GM10248 (cell line): ENCODE data around the gene PIP5K1B.

Source experiments
- CTCF ChIA-PET: fragments of 300-600 bp; sonication (Branson Sonifier 250); formaldehyde crosslinking; extraction: SDS; loops from one replicate; lab custom pipeline; 2021; ENCODE audit warnings: antibody characterized with exemption; lab: Yijun Ruan, JAX
- POLR2A ChIA-PET: fragments of 350-650 bp; sonication (Branson Sonifier 250); formaldehyde crosslinking; extraction: SDS; loops from one replicate; lab custom pipeline; 2020; ENCODE audit warnings: antibody characterized with exemption; lab: Yijun Ruan, JAX
- DNase-seq: peaks from one replicate; pipeline ENCODE4 v3.0.0; 2012; ENCODE audit errors: extremely low spot score
- TF ChIP-seq, protein P1 (sequence below): IDR thresholded peaks from 2 replicates; pipeline ENCODE4 v1.5.1; 2012; ENCODE audit warnings: mild to moderate bottlenecking, low read depth; ENCODE audit errors: extremely low read depth, missing control alignments, control extremely low read depth

Gene PIP5K1B

DNA sequence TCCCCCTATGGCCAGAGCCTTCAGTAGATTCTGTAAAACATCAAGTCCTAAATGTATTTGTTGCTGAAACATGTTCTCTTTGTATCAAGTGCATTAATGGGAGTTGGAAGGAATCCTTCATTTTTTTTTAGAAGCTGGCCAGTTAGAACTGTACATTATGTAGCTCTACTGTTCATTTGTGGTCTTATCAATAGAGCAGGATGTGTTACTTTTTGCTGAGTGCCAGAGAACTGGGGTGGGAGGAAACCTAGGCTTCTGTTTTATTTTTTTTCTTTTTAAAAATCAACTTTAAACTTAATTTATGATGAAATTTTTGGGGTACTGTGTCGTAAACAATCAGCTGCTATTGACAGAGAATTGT lies 5.1 kb downstream of the PIP5K1B start:
- CTCF ChIA-PET: no interaction called here
- DNase-seq: no peak
- POLR2A ChIA-PET: no interaction called here
- TF ChIP-seq, protein P1, sequence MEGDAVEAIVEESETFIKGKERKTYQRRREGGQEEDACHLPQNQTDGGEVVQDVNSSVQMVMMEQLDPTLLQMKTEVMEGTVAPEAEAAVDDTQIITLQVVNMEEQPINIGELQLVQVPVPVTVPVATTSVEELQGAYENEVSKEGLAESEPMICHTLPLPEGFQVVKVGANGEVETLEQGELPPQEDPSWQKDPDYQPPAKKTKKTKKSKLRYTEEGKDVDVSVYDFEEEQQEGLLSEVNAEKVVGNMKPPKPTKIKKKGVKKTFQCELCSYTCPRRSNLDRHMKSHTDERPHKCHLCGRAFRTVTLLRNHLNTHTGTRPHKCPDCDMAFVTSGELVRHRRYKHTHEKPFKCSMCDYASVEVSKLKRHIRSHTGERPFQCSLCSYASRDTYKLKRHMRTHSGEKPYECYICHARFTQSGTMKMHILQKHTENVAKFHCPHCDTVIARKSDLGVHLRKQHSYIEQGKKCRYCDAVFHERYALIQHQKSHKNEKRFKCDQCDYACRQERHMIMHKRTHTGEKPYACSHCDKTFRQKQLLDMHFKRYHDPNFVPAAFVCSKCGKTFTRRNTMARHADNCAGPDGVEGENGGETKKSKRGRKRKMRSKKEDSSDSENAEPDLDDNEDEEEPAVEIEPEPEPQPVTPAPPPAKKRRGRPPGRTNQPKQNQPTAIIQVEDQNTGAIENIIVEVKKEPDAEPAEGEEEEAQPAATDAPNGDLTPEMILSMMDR: no peak

DNA sequence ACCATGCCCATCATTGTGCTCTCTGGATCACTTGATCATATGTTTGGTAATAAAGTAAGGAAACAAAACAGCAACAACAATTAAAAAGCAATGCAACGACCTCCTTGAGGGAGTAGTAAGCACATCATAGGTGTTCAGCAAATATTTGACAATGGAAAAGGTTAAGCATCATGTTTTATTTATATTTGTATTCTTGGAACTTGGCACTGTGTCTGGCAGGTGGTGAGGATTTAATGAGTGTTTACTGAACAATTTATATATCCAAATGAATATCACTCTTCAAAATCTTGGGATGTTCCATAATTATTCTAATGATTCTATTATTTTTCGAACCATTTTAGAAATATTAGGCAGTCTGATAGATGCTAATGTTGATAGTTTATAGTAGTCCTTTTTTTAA lies 6.2 kb downstream of the PIP5K1B start:
- ChIA-PET CTCF (interaction anchor here (1.2 kb wide), 1 partner anchor 17 kb away, joined by 3 read pairs; no protein-coding TSS in a partner anchor), POLR2A (no interaction called here)
- no peak for DNase-seq

DNA sequence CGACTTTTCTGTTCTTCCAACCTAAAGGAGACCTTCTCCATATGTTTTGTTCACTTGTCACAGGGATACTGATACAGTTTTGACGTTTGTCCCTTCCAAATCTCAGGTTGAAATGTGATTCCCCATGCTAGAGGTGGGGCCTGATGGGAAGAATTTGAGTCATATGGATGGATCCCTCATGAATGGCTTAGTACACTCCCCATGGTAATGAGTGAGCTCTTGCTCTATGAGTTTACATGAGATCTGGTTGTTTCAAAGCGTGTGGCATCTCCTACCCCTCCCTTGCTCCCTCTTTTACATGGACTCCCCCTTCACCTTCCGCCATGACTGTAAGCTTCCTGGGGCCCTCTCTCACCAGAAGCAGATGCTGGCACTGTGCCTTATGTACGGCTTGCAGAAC lies 6.9 kb downstream of the PIP5K1B start:
- TF ChIP-seq, protein P1: no peak
- ChIA-PET POLR2A (no interaction called here), CTCF (interaction anchor here (1.2 to 1.7 kb wide), 3 partner anchors 17 to 128 kb away, joined by 3 to 5 read pairs (median 3); no protein-coding TSS in a partner anchor)
- no peak for DNase-seq

More for the DNA sequence above, 6.2 kb downstream of the PIP5K1B start:
- TF ChIP-seq, protein P1: no peak

DNA sequence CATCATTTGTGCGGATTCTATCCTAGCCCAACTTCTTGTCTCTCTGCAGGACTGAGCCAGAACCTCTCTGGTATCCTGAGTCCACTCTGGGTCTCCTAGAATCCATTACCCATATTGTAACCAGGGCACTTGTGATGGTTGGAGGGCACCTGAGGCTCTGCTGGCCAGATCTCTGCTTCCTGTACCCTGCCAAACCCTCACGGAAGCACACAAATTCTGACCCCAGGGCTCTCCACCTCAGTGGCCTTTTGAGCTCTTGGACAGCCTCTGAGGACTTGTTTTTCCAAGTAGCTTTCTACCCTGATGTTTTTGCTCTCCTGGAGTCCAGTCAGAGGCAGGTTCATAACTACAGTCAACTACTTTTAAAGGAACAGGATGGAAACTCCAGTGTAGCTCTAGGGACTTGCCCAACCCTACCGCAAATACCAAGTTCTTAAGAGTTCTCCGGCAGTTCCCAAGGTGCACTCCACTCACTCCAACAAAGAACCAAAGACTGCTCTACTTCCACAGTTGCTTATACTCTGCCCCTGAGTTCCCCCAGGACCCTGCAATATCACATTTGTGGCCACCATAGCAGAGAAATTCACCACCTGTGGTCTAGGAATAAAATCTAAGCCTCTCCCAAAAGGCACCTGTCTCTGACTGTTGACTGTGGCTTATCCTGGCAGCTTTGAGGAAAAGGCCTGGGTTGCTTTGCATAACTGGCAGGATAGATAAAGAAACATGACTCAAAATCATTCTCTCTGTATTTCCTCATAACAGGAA lies 9.6 kb downstream of the PIP5K1B start:
- ChIA-PET POLR2A (no interaction called here), CTCF (interaction anchor here (1.0 to 1.1 kb wide), 2 partner anchors 130 to 285 kb away, joined by 3 read pairs; no protein-coding TSS in a partner anchor)
- TF ChIP-seq, protein P1: no peak
- DNase-seq: no peak

DNA sequence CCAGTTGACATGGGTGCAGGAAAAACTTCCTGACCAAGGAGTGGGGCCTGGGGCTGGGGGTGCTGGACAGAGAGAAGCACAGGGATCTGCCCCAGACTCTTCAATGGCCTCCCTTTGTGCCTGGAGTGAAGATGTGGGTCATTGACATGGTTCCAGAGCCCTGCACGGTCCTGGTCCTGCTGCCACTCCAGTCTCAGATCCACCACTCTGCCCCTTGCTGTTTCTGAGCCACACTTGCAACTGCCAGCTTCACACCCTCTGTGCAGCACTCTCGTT lies 10.1 kb downstream of the PIP5K1B start:
- DNase-seq: no peak
- ChIA-PET POLR2A (no interaction called here), CTCF (interaction anchor here (1.0 to 1.1 kb wide), 2 partner anchors 130 to 285 kb away, joined by 3 read pairs; no protein-coding TSS in a partner anchor)
- TF ChIP-seq, protein P1: no peak

DNA sequence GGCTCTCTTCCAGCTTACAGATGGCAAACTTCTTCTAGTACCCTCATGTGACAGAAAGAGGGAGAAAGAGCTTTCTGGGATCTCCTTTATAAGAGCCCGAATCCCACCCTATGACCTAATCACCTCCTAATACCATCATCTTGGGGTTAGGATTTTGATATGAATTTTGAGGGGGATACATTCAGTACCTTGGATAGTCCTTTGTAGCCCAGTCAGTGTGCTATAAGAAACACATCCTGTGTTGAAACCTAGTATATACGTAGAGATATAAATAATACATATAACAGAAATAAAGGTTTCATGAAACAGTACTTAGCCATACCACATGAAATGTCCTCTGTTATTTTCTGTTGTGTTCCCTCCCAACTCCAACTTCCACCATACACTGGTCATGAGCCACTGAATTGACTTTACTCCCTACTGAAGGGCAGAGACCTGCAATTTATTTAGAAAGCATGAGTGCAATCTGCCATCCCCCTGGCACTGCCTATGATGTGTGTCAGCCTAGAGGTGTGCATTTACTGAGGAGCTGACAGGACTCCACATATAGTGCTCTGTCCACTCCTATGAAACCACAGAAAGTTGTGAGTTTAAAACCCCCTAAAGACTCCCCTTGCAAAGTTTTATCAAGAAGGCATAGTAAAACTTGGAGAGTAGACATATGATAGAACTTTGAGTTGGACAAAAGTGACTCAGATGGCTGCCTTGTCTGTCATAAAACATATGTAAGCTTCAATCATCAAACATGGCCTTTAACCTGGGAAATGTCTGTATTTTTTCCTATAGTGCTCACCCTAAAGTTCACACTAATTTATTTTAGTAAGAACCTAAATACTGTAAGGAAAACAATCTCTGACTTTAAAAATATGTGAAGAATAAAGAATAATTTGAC lies 12.8 kb downstream of the PIP5K1B start:
- POLR2A ChIA-PET: no interaction called here
- TF ChIP-seq, protein P1: no peak
- CTCF ChIA-PET: interaction anchor here (0.5 to 1.5 kb wide), 4 partner anchors 11 to 134 kb away, joined by 3 to 9 read pairs (median 4); no protein-coding TSS in a partner anchor
- DNase-seq: no peak
